Natural killer cell (primary cell): ENCODE data around the gene CHKB. TPM values are rescaled to one million over a fixed set of nuclear protein-coding genes. Genes with fewer than 3 reads are reported as not detected.

Experiments used
- ATAC-seq, 3 donors: fragments of 150-1000 bp in 2 of 3; fragments of 200-7000 bp in 1 of 3; cut with Tn5 transposase; 1 replicate in 1 of 3; 2 replicates in 2 of 3; pipeline ENCODE4 v1.10.0; 2021; ENCODE audit warnings: mild to moderate bottlenecking in 2 of 3, moderate library complexity in 2 of 3
- DNase-seq, 2 donors: peaks; one replicate each; pipeline versions ENCODE4 v3.0.0 to v3.0.0-alpha.2; 2013 to 2021; ENCODE audit warnings: mixed read lengths in 1 of 2
- H3K27ac ChIP-seq: one replicate; pipeline ENCODE4 v1.5.1; 2013; ENCODE audit warnings: mild to moderate bottlenecking, low read length
- H3K27me3 ChIP-seq: one replicate; pipeline ENCODE4 v1.6.1; 2013; ENCODE audit warnings: low read length; ENCODE audit not compliant: control insufficient read depth, insufficient read depth
- H3K36me3 ChIP-seq: one replicate; pipeline ENCODE4 v1.6.1; 2013; ENCODE audit warnings: low read length; ENCODE audit not compliant: control insufficient read depth, insufficient read depth
- H3K4me1 ChIP-seq: one replicate; pipeline ENCODE4 v1.6.1; 2013; ENCODE audit warnings: low read length; ENCODE audit not compliant: control insufficient read depth, insufficient read depth
- H3K4me3 ChIP-seq: one replicate; pipeline ENCODE4 v1.5.1; 2013; ENCODE audit warnings: low read length
- H3K9me3 ChIP-seq: one replicate; pipeline ENCODE4 v1.6.1; 2013; ENCODE audit warnings: low read length; ENCODE audit not compliant: control insufficient read depth, insufficient read depth
- H3K27ac Mint-ChIP-seq, 2 donors: one replicate each; pipeline ENCODE4 v1.8.0; 2022; ENCODE audit warnings: mild to moderate bottlenecking in 2 of 2, mixed read lengths in 2 of 2, moderate library complexity in 1 of 2
- H3K27me3 Mint-ChIP-seq, 2 donors: one replicate each; pipeline ENCODE4 v1.8.0; 2022; ENCODE audit warnings: low read depth in 2 of 2, mixed read lengths in 2 of 2
- H3K36me3 Mint-ChIP-seq: one replicate; pipeline ENCODE4 v1.8.0; 2022; ENCODE audit warnings: mixed read lengths
- H3K4me1 Mint-ChIP-seq, 2 donors: one replicate each; pipeline ENCODE4 v1.8.0; 2022; ENCODE audit warnings: mixed read lengths in 2 of 2
- H3K4me3 Mint-ChIP-seq: one replicate; pipeline ENCODE4 v1.8.0; 2022; ENCODE audit warnings: mild to moderate bottlenecking, moderate library complexity, mixed read lengths
- H3K9me3 Mint-ChIP-seq, 2 donors: one replicate each; pipeline ENCODE4 v1.8.0; 2022; ENCODE audit warnings: mixed read lengths in 2 of 2
- WGBS: methylation state at CpG from one replicate; pipeline ENCODE4 v1.1.7; 2013; ENCODE audit warnings: missing lambda C conversion rate; ENCODE audit not compliant: insufficient coverage; 5-methylcytosine and 5-hydroxymethylcytosine counted together
- intact Hi-C: fragments of 100-400 bp; cut with micrococcal nuclease; formaldehyde crosslinking; loops from one replicate; pipeline ENCODE4 v1.14.2; 2022
- total RNA-seq, 4 donors: library from RNA; stranded (reverse); fragments of 120-200 nt in 1 of 4; gene quantifications; one replicate each; pipeline versions ENCODE4 v1.2.3 to v1.2.4, GENCODE V29; 2013 to 2022
- TF ChIP-seq, protein P1 (sequence below): fragments of 200-600 bp; IDR thresholded peaks from one replicate; pipeline ENCODE4 v1.8.0; 2022; ENCODE audit warnings: antibody characterized with exemption

Gene CHKB
- total RNA-seq, 3 donors from 2014 or later (not counting 1 experiment from before 2014, with no cell fraction given) = 166 to 204 (median 180) TPM

DNA sequence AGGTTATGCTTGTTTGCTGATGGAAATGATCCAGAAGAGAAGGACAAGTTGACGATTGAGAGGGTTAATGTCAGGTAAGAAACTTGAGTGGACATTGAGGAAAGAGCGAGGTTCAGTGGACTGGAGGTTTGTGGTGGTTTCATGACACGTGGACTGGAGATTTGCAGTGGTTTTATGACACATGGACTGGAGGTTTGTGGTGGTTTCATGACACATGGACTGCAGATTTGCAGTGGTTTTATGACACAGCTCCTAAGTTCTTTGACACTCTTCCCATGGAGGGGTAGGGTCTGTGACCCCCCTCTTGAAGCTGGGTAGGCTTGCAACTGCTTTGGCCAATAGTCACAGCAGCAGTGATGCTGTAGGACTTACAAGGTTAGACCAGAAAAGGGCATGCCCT, 12.5 kb upstream of the CHKB start:
- 82% methylated on average over 3 of the region's 3 CpGs for WGBS
- no peak for DNase-seq
- TF ChIP-seq, protein P1, sequence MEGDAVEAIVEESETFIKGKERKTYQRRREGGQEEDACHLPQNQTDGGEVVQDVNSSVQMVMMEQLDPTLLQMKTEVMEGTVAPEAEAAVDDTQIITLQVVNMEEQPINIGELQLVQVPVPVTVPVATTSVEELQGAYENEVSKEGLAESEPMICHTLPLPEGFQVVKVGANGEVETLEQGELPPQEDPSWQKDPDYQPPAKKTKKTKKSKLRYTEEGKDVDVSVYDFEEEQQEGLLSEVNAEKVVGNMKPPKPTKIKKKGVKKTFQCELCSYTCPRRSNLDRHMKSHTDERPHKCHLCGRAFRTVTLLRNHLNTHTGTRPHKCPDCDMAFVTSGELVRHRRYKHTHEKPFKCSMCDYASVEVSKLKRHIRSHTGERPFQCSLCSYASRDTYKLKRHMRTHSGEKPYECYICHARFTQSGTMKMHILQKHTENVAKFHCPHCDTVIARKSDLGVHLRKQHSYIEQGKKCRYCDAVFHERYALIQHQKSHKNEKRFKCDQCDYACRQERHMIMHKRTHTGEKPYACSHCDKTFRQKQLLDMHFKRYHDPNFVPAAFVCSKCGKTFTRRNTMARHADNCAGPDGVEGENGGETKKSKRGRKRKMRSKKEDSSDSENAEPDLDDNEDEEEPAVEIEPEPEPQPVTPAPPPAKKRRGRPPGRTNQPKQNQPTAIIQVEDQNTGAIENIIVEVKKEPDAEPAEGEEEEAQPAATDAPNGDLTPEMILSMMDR = no peak
- Mint-ChIP-seq H3K27me3 (peaks cover 8 to 14% of the 10 kb centered on the region in 2 donors), H3K4me1 (no peaks in the 10 kb centered on the region), H3K27ac (no peak overlapping the region), H3K36me3 (peaks cover 11% of the 10 kb centered on the region), H3K9me3 (no peaks in the 10 kb centered on the region), H3K4me3 (no peak overlapping the region)
- intact Hi-C loops = no loop called here
- peaks cover 4% of the 10 kb centered on the region for H3K4me1 ChIP-seq
- no peak overlapping the region for H3K4me3 ChIP-seq
- no peak for ATAC-seq
- no peaks in the 10 kb centered on the region for H3K9me3 ChIP-seq
- peaks cover 11% of the 10 kb centered on the region for H3K27me3 ChIP-seq
- no peak overlapping the region for H3K27ac ChIP-seq
- H3K36me3 ChIP-seq = no peaks in the 10 kb centered on the region

DNA sequence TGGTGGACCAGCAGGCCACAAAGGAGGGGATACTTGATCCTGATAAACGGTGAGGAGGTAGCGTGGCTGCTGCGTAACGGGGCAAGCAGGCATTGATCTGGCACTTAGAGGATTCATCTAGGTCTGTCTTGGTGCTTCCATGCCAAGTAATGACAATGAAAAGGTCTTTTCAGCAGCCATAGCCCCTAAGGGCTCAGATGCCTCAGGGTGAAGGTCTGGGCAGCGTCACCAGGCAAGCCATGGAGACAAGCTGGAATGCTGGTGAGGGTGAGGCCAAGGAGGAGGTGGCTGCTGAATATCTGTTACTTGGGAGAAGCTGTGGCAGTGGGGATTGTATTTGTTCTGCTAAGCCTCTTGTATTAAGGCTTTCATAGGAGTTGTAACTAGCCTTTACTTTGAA, 4.8 kb upstream of the CHKB start:
- TF ChIP-seq, protein P1 = no peak
- no peaks in the 10 kb centered on the region for H3K9me3 ChIP-seq
- DNase-seq (no peak), ATAC-seq (no peak)
- no peak overlapping the region for H3K4me3 ChIP-seq
- H3K27me3 ChIP-seq = no peaks in the 10 kb centered on the region
- Mint-ChIP-seq H3K9me3 (no peaks in the 10 kb centered on the region), H3K36me3 (no peaks in the 10 kb centered on the region), H3K4me3 (no peak overlapping the region), H3K27me3 (peaks cover 0 to 3% of the 10 kb centered on the region in 2 donors), H3K27ac (no peak overlapping the region), H3K4me1 (peaks cover 0 to 11% of the 10 kb centered on the region in 2 donors)
- no peak overlapping the region for H3K27ac ChIP-seq
- H3K4me1 ChIP-seq = peaks cover 9% of the 10 kb centered on the region
- 99% methylated on average over 5 of the region's 5 CpGs for WGBS
- intact Hi-C loops = no loop called here
- H3K36me3 ChIP-seq = no peaks in the 10 kb centered on the region

DNA sequence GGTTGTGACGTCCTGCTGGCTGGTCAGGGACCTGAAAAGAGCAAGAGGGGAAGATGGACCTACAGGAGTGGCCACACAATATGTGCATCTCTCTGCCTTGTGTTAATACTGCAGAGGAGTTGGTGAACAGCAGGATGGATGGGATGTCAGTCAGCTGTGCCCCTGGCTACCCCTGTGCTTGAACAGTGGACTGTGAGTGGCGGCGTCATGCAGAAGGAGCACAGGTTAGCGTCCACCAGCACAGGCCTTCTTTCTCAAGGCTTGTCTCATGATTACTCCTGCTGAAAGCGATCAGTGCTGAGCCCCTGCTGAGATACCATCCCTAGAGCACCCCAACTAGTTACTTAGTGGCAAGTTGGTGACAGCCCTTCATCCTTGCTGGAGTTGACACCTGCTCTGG, 3.8 kb upstream of the CHKB start:
- H3K9me3 ChIP-seq = no peaks in the 10 kb centered on the region
- no peaks in the 10 kb centered on the region for H3K27me3 ChIP-seq
- Mint-ChIP-seq H3K4me1 (peaks cover 0 to 16% of the 10 kb centered on the region in 2 donors), H3K4me3 (no peak overlapping the region), H3K36me3 (no peaks in the 10 kb centered on the region), H3K27me3 (peaks cover 0 to 3% of the 10 kb centered on the region in 2 donors), H3K27ac (no peak overlapping the region), H3K9me3 (no peaks in the 10 kb centered on the region)
- ATAC-seq (no peak), DNase-seq (no peak)
- whole genome bisulfite sequencing = 83% methylated on average over 5 of the region's 5 CpGs
- H3K4me3 ChIP-seq = no peak overlapping the region
- H3K36me3 ChIP-seq = no peaks in the 10 kb centered on the region
- intact Hi-C loops = no loop called here
- TF ChIP-seq, protein P1 = no peak
- H3K27ac ChIP-seq = no peak overlapping the region
- peaks cover 16% of the 10 kb centered on the region for H3K4me1 ChIP-seq

DNA sequence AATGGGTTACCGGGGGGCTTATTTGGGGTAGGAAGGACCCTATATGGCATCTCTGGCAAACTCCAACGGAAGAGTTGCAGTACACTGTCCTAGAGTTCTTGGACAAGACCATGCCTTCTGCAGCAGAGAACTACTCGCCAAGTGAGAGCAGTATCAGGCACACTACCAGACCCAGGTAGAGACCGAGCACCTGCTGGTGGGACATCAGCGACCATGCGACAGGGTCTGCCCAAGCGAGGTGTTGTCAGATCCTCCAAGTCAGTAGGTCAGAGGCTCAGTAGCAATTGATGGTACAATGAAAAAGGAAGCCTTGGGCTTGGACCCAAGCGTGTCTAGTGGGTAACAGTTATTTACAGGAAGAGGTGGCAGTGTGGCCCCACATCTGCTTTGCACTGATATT, 3.1 kb upstream of the CHKB start:
- DNase-seq (no peak), ATAC-seq (no peak)
- TF ChIP-seq, protein P1 = no peak
- Mint-ChIP-seq H3K27ac (no peak overlapping the region), H3K9me3 (no peaks in the 10 kb centered on the region), H3K27me3 (peaks cover 0 to 3% of the 10 kb centered on the region in 2 donors), H3K36me3 (no peaks in the 10 kb centered on the region), H3K4me1 (peaks cover 0 to 18% of the 10 kb centered on the region in 2 donors), H3K4me3 (no peak overlapping the region)
- Histone ChIP-seq H3K4me3 (no peak overlapping the region), H3K27me3 (no peaks in the 10 kb centered on the region), H3K4me1 (peaks cover 21% of the 10 kb centered on the region), H3K9me3 (no peaks in the 10 kb centered on the region), H3K36me3 (no peaks in the 10 kb centered on the region), H3K27ac (no peak overlapping the region)
- WGBS = 91% methylated on average over 8 of the region's 8 CpGs
- intact Hi-C loops = no loop called here
